GM12801 (cell line): ENCODE results near the gene PIK3IP1.

Experiments
- TF ChIP-seq, protein P1 (sequence below): IDR thresholded peaks from one replicate; pipeline ENCODE4 v1.5.1; 2011; ENCODE audit warnings: control low read depth; ENCODE audit not compliant: insufficient read length; ENCODE audit errors: extremely low read depth

The PIK3IP1 gene

DNA sequence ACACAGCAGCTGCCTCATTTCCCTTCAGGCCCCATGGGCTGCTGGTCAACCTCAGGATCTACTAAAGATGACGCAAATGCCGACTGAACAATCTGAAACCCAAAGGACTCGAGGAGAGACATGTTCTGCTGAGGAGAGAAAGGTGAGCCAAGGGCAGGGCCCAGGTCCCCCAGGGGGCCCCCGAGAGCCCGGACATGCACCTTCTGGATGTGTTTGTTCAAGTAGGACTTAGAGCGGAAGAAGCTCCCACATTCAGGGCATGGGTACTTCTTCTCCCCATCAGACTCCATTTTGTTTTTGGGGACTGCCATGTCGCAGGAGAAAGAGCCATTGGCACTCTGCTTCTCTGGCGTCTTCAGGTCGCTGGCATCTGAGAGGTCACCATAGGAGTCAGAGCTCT, 34.6 kb upstream of the PIK3IP1 start:
- TF ChIP-seq, protein P1, sequence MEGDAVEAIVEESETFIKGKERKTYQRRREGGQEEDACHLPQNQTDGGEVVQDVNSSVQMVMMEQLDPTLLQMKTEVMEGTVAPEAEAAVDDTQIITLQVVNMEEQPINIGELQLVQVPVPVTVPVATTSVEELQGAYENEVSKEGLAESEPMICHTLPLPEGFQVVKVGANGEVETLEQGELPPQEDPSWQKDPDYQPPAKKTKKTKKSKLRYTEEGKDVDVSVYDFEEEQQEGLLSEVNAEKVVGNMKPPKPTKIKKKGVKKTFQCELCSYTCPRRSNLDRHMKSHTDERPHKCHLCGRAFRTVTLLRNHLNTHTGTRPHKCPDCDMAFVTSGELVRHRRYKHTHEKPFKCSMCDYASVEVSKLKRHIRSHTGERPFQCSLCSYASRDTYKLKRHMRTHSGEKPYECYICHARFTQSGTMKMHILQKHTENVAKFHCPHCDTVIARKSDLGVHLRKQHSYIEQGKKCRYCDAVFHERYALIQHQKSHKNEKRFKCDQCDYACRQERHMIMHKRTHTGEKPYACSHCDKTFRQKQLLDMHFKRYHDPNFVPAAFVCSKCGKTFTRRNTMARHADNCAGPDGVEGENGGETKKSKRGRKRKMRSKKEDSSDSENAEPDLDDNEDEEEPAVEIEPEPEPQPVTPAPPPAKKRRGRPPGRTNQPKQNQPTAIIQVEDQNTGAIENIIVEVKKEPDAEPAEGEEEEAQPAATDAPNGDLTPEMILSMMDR: no peak

DNA sequence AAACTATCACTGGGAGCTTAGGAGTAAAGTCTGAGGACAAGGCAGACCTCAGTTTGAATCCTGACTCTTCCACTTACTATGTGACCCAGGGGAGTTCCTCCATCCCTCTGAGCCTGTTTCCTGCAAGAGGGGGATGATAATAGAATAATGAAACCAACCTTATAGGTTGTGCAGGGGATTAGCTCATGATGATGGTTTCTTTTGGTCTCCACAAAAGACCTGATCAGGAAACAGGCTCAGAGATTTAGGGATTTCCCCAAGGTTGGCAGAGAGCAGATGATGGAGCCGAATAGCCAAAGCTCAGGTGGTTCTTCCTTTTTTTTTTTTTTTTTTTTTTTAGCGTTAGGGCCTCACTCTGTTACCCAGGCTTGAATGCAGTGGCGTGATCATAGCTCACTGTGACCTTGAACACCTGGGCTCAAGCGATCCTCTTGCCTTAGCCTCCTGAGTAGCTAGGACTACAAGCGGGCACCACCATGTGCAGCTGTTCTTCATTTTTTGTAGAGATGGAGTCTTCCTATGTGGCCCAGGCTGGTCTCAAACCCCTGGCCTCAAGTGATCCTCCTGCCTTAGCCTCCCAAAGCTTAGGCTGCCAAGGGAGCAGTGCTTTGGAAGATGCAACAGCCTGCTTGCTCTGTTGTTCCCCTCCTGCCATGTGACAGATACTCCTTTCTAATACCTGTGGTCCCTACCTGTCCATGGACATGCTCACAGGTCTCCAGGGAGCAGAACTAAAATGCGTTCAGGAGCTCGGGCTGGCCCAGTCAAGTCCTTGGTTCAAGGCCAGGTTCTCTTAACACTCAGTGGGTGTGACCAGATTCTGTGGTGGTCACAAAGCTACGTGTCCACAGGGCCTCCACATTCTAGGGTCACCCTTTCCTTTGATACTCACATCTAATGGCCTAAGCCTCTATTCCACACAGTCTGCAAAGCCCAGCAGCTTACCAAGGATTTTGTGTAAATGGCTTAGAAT, 31.6 kb upstream of the PIK3IP1 start:
- TF ChIP-seq, protein P1: no peak

DNA sequence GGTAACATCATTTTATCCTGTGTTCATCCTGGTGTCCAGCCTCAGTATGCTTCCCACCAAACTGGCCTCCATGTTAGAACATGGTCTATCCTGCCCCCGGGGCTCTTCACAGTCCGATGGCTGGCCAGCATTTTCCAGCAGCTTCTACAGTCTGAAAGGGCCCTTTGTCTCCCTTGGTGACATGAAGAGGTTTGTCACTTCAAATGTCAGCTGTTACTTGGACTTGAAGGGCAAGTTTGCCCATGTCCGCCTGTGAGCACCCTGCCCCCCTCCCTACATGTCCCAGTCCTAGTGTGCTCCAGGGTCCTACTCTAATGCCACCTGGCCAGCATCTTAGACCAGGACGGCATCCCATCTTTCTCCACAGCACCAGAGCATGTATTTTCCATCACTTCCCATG, 29.1 kb upstream of the PIK3IP1 start:
- TF ChIP-seq, protein P1: no peak

DNA sequence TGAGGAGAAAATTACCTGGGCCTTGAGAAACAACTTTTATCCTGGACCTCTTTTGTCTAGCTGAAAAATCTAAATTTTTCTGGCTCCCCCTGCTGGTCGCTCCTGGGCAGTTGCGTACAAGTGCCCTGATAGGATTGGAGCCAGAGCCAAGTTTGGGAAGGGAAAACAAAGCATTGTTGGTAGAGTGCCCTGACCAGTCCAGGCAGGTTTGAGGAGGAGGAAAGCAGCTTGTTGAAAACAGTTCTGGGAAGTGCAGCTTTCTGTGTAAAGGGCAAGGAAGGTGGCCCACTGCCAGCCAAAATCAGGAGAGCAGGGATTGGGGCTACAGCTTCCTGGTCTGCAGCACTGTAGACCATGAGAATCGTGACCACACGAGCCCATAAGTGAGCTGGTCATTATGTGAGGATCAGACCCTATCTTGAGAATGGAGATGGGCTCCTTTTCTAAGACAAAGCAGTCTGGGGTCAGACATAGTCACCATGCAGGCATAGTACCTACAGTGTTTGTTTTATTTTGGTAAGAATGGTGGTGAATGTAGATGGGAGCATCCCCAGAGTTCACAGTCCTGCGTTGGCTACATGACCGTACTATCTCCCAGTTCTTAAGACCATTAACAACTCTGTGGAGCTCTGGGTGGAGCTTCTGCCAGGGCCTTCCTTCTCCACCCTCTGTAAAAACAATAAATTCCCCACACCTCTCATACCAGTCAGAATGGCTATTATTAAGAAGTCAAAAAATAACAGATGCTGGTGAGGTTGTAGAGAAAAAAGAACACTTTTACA, 21.3 kb upstream of the PIK3IP1 start:
- TF ChIP-seq, protein P1: no peak

DNA sequence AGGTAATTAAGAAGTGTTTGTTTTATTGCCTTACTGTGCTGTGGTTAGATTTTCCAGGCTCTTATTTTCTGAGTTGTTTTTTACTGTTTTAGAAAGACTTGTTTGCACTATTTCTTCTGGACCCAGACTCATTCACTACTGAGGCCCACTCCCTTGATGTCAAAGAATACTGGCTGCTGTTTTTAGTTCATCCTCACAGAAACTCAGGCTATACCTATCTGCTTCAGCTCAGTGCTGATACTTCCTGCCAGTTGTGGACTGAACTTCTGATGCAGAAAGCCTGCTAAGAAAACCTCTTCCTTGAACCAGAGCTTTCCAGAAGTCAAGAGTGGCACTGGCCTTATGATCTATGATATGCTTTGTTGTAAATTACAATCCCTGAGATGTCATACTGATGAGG, 15.9 kb upstream of the PIK3IP1 start:
- TF ChIP-seq, protein P1: no peak

DNA sequence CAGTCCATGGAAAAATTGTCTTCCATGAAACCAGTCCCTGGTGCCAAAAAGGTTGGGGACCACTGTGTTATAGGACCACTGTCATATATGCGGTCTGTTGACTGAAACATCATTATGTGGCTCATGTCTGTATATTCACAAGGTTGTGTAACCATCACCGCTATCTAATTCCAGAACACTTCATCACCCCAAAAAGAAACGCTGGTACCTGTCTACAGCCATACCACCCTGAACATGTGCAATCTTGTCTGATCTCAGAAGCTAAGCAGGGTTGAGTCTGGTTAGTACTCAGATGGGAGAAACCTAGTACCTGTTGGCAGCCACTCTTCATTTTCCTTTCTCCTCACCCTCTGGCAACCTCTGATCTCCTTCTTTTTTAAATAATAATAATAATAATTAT, 12.9 kb upstream of the PIK3IP1 start:
- TF ChIP-seq, protein P1: no peak

DNA sequence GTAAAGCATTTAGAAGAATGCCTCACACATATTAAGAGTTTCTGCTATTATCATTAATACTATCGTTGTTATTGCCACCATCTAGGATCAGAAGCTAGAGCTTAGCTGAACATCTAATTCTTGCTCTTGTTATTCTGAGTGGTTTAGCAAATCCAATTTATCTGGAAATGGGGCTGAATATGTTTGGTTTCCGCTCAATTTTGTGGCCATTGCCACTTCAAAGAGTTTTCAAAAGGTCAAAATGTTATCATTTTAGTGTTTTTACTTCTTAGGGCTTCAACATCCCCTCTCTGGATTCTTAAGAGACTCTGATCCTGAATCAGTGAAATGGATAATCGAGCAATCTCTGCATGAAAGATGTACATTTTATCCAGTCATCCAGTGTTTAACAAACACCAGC, 10.2 kb upstream of the PIK3IP1 start:
- TF ChIP-seq, protein P1: no peak
